H1 (cell line): Measurements from ENCODE around the gene DMRT1. TPM values are rescaled to one million over a fixed set of nuclear protein-coding genes. Genes with fewer than 3 reads are reported as not detected.

Source experiments
- CTCF ChIP-seq, 3 experiments: IDR thresholded peaks; 1 replicate in 2 of 3; 2 replicates in 1 of 3; pipeline versions ENCODE4 v1.5.1 to v1.6.1; 2011; ENCODE audit warnings: low read length in 3 of 3, mild to moderate bottlenecking in 3 of 3, inconsistent platforms in 2 of 3, low read depth in 1 of 3, moderate library complexity in 1 of 3; ENCODE audit not compliant: insufficient read depth in 1 of 3; ENCODE audit errors: control extremely low read depth in 1 of 3
- polyA plus RNA-seq, 7 experiments: library from polyadenylated mRNA; depleted of rRNA in 3 of 7; stranded (reverse) in 5 of 7; unstranded in 2 of 7; fragments of >200 nt in 5 of 7; fragments of 200-250 nt in 2 of 7; gene quantifications; 1 replicate in 5 of 7; 2 replicates in 1 of 7; 4 replicates in 1 of 7; pipeline versions ENCODE4 v1.2.1 to v1.2.3, GENCODE V29; 2011 to 2013; ENCODE audit warnings: missing spikeins in 2 of 7, mixed read lengths in 2 of 7
- total RNA-seq: library from RNA; stranded (reverse); fragmentation: NEBNext Ultra II Directional; extraction: Animal tissue kit (Norgen Biotek cat#: 25700); gene quantifications from 2 replicates; pipeline ENCODE4 v1.2.1, GENCODE V29; 2021

DMRT1 gene
- total and polyA plus RNA-seq, 2 of the 8 experiments (the other 6 are each of a cell fraction or from before 2014, with no cell fraction given) = 0.15 TPM; not detected in 1

- TF ChIP-seq CTCF (IDR thresholded peaks at IDR 0.05; ENCODE audit: control extremely low read depth in 1 of 3, insufficient read depth in 1 of 3, low read depth in 1 of 3, low read length in 3 of 3) = no peak
Observed at GRCh38 chr9:801399-802071, 40.0 kb upstream of the DMRT1 start (continued).
